SK-N-SH treated with all-trans-retinoic acid at 6 μM for 48 hours (cell line): ENCODE measurements around the gene ZNF844.
"Not testable (repeated sequence)": the region's sequence is repeated elsewhere in the genome, so short reads cannot be mapped to it uniquely, and the experiment has no call there.

Source experiments
- ARNTL ChIP-seq: fragments of 450-650 bp; formaldehyde crosslinking; IDR thresholded peaks from 2 replicates; pipeline ENCODE4 v1.5.0; 2020; ENCODE audit warnings: low read depth, mild to moderate bottlenecking, moderate library complexity, borderline replicate concordance
- BACH2 ChIP-seq: fragments of 250-450 bp; sonication (Bioruptor Pico); IDR thresholded peaks from 2 replicates; pipeline ENCODE4 v1.9.0; 2021; ENCODE audit warnings: mild to moderate bottlenecking, borderline replicate concordance
- CSRNP3 ChIP-seq: fragments of 250-450 bp; sonication (Bioruptor Pico); IDR thresholded peaks from 2 replicates; pipeline ENCODE4 v1.5.1; 2021; ENCODE audit warnings: mild to moderate bottlenecking, moderate library complexity
- ESRRG ChIP-seq: fragments of 250-450 bp; sonication (Bioruptor Pico); IDR thresholded peaks from 2 replicates; pipeline ENCODE4 v1.6.1; 2021; ENCODE audit warnings: mild to moderate bottlenecking
- OSR1 ChIP-seq: fragments of 250-450 bp; sonication (Bioruptor Pico); IDR thresholded peaks from 2 replicates; pipeline ENCODE4 v1.8.0; 2022; ENCODE audit warnings: moderate library complexity, mild to moderate bottlenecking, inconsistent platforms
- SNAI2 ChIP-seq: fragments of 250-450 bp; sonication (Bioruptor Pico); IDR thresholded peaks from 2 replicates; pipeline ENCODE4 v1.5.0; 2020; ENCODE audit warnings: mild to moderate bottlenecking, moderate library complexity
- TCF4 ChIP-seq: fragments of 250-450 bp; sonication (Bioruptor Pico); IDR thresholded peaks from 2 replicates; pipeline ENCODE4 v1.8.0; 2021; ENCODE audit warnings: mild to moderate bottlenecking, moderate library complexity, borderline replicate concordance
- TSHZ2 ChIP-seq: fragments of 250-450 bp; sonication (Bioruptor Pico); IDR thresholded peaks from 2 replicates; pipeline ENCODE4 v1.5.0; 2020; ENCODE audit warnings: mild to moderate bottlenecking, moderate library complexity
- ZC3H10 ChIP-seq: fragments of 250-450 bp; sonication (Bioruptor Pico); IDR thresholded peaks from 2 replicates; pipeline ENCODE4 v1.5.1; 2021; ENCODE audit warnings: mild to moderate bottlenecking, moderate library complexity
- ZFP3 ChIP-seq: fragments of 250-450 bp; sonication (Bioruptor Pico); IDR thresholded peaks from 2 replicates; pipeline ENCODE4 v1.5.0; 2020; ENCODE audit warnings: mild to moderate bottlenecking, moderate library complexity
- ZFP30 ChIP-seq: fragments of 450-650 bp; formaldehyde crosslinking; IDR thresholded peaks from 2 replicates; pipeline ENCODE4 v1.5.0; 2022; ENCODE audit warnings: mild to moderate bottlenecking, moderate library complexity
- TF ChIP-seq, protein P1 (sequence below): fragments of 250-450 bp; sonication (Bioruptor Pico); IDR thresholded peaks from 2 replicates; pipeline ENCODE4 v1.8.0; 2020; ENCODE audit warnings: mild to moderate bottlenecking, moderate library complexity, borderline replicate concordance

DNA sequence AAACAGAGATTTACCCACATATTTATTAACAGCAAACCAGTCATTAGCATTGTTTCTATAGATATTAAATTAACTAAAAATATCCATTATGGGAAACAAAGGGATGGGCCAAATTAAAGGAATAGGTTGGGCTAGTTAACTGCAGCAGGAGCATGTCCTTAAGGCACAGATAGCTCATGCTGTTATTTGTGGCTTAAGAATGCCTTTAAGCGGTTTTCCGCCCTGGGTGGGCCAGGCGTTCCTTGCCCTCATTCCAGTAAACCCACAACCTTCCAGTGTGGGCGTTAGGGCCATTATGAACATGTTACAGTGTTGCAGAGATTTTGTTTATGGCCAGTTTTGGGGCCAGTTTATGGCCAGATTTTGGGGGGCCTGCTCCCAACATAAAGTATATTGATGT lies 39.4 kb downstream of the ZNF844 start:
- not testable (repeated sequence) for TF ChIP-seq ZC3H10 (CRISPR knock-in tag); ESRRG (CRISPR knock-in tag); TCF4 (CRISPR knock-in tag); ZFP3; OSR1 (CRISPR knock-in tag); SNAI2; CSRNP3 (CRISPR knock-in tag); ARNTL (CRISPR knock-in tag); BACH2 (CRISPR knock-in tag); ZFP30 (CRISPR knock-in tag); TSHZ2 (CRISPR knock-in tag)
- TF ChIP-seq, protein P1, sequence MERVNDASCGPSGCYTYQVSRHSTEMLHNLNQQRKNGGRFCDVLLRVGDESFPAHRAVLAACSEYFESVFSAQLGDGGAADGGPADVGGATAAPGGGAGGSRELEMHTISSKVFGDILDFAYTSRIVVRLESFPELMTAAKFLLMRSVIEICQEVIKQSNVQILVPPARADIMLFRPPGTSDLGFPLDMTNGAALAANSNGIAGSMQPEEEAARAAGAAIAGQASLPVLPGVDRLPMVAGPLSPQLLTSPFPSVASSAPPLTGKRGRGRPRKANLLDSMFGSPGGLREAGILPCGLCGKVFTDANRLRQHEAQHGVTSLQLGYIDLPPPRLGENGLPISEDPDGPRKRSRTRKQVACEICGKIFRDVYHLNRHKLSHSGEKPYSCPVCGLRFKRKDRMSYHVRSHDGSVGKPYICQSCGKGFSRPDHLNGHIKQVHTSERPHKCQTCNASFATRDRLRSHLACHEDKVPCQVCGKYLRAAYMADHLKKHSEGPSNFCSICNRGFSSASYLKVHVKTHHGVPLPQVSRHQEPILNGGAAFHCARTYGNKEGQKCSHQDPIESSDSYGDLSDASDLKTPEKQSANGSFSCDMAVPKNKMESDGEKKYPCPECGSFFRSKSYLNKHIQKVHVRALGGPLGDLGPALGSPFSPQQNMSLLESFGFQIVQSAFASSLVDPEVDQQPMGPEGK (CRISPR knock-in tag), result not testable (repeated sequence)
